ENCODE results near the gene SLC33A1. TPM values are rescaled to one million over a fixed set of nuclear protein-coding genes. Genes with fewer than 3 reads are reported as not detected.
A peak's percentile ranks its signal among the peaks of the same experiment; 100 is the strongest.

The SLC33A1 gene
- total and polyA plus RNA-seq, 2 of the 13 experiments (the other 11 are each of a cell fraction or from before 2014, with no cell fraction given): 20.0 to 32.1 TPM

- in situ Hi-C loops (cut with HindIII; ENCODE audit: extremely low pct_ligation_motif_present, low pct_unique_long_range_greater_than_20kb) (loop anchor here (5.0 to 10.0 kb wide), 3 partner anchors 56 to 508 kb away; partner anchors contain the start of genes C3orf33 and PLCH1), intact Hi-C loops (cut with micrococcal nuclease; ENCODE audit: unreplicated experiment) (loop anchor here (10.0 kb wide), 1 partner anchor 508 kb away; no protein-coding TSS in a partner anchor)
- FAIRE-seq (no peak), ATAC-seq (no peak), DNase-seq (ENCODE audit: low spot score) (no peak)
- Histone ChIP-seq H3K27me3 (ENCODE audit: control insufficient read depth in 1 of 2, insufficient read depth in 2 of 2, low read length in 2 of 2) (no peaks in the 10 kb centered on the region), H3K4me1 (ENCODE audit: insufficient read depth, low read length) (peaks cover 25% of the 10 kb centered on the region), H2AFZ (ENCODE audit: low read length) (no peak overlapping the region), H3K36me3 (replicated peaks in 1 of 2; ENCODE audit: control insufficient read depth in 1 of 2, insufficient read depth in 2 of 2, low read length in 2 of 2) (no peaks in the 10 kb centered on the region), H3K4me3 (replicated peaks in 1 of 3; ENCODE audit: insufficient read depth in 1 of 3, low read depth in 2 of 3, low read length in 3 of 3) (no peak overlapping the region), H3K79me2 (ENCODE audit: insufficient read depth, low read length) (no peaks in the 10 kb centered on the region), H4K20me1 (ENCODE audit: insufficient read depth, low read length) (no peaks in the 10 kb centered on the region), H3K9ac (ENCODE audit: insufficient read depth, low read depth, low read length) (no peak overlapping the region), H3K9me3 (ENCODE audit: low read length) (no peaks in the 10 kb centered on the region), H3K4me2 (ENCODE audit: low read depth, low read length) (no peak overlapping the region), H3K27ac (ENCODE audit: extremely low read length, insufficient read depth, low read length) (no peak overlapping the region)
- BruUV-seq (replicated peaks): no TSS peak
- ChIA-PET POLR2A (interaction anchor here (1.7 to 2.4 kb wide), 2 partner anchors 7 to 58 kb away, joined by 9 to 10 read pairs; partner anchors contain the start of genes C3orf33 and GMPS), CTCF (ENCODE audit: low intra/inter-chr PET ratio, low total read pairs) (no interaction called here)
- TF ChIP-seq ATF5 (CRISPR knock-in tag; IDR thresholded peaks at IDR 0.05; ENCODE audit: low read depth): no peak
- TF ChIP-seq ZNF660 (CRISPR knock-in tag; IDR thresholded peaks at IDR 0.05; ENCODE audit: borderline replicate concordance, low read depth): no peak
- TF ChIP-seq ZNF770 (CRISPR knock-in tag; IDR thresholded peaks at IDR 0.05): 0 out of 2 replicates have a peak, but pooled peaks have one; percentile 1
- TF ChIP-seq JUNB (CRISPR knock-in tag; IDR thresholded peaks at IDR 0.05; ENCODE audit: borderline replicate concordance): no peak
- TF ChIP-seq AKAP8 (CRISPR knock-in tag; IDR thresholded peaks at IDR 0.05): no peak
- TF ChIP-seq ISL2 (CRISPR knock-in tag; IDR thresholded peaks at IDR 0.05): no peak
- no peak for TF ChIP-seq EP300 (IDR thresholded peaks at IDR 0.05; ENCODE audit: low read depth in 2 of 2, low read length in 2 of 2)
- no peak for TF ChIP-seq EP300 (CRISPR knock-in tag; IDR thresholded peaks at IDR 0.05; ENCODE audit: borderline replicate concordance)
- WGBS (ENCODE audit: low lambda C conversion rate): 83% methylated on average over 12 of the region's 12 CpGs
Measured at GRCh38 chr3:155863072-155863784, 9.0 kb upstream of the SLC33A1 start.
